CD4-positive, alpha-beta T cell (primary cell): ENCODE data around the gene SEH1L. TPM values are rescaled to one million over a fixed set of nuclear protein-coding genes. Genes with fewer than 3 reads are reported as not detected.
"Not testable (repeated sequence)": the region's sequence is repeated elsewhere in the genome, so short reads cannot be mapped to it uniquely, and the experiment has no call there.

ENCODE experiments used
- ATAC-seq: fragments of 200-7000 bp; cut with Tn5 transposase; one replicate; pipeline ENCODE4 v1.10.0; 2022; ENCODE audit warnings: mild to moderate bottlenecking; ENCODE audit not compliant: poor library complexity
- CTCF ChIA-PET: fragments of 350-600 bp; sonication (Branson Sonifier 250); formaldehyde crosslinking; loops from one replicate; lab custom pipeline; 2021; ENCODE audit warnings: antibody characterized with exemption, inconsistent platforms; lab: Charles Lee
- POLR2A ChIA-PET: fragments of 350-600 bp; sonication (Branson Sonifier 250); formaldehyde crosslinking; loops from one replicate; lab custom pipeline; 2021; ENCODE audit warnings: antibody characterized with exemption, inconsistent platforms; lab: Charles Lee
- DNase-seq, 14 experiments: peaks; one replicate each; pipeline ENCODE4 v3.0.0-alpha.2; 2013 to 2020; ENCODE audit warnings: mixed read lengths in 2 of 14
- H3K27ac ChIP-seq, 2 donors: one replicate each; pipeline versions ENCODE4 v1.5.1 to v1.7.0; 2013; ENCODE audit warnings: low read length in 2 of 2, low read depth in 1 of 2, mild to moderate bottlenecking in 1 of 2
- H3K27me3 ChIP-seq, 2 experiments: 1 replicate in 1 of 2; 2 replicates in 1 of 2; pipeline versions ENCODE4 v1.6.1 to v1.7.0; 2013; ENCODE audit warnings: low read length in 2 of 2, control low read depth in 1 of 2, mild to moderate bottlenecking in 1 of 2, moderate library complexity in 1 of 2; ENCODE audit not compliant: insufficient read depth in 2 of 2, control insufficient read depth in 1 of 2
- H3K36me3 ChIP-seq: one replicate; pipeline ENCODE4 v1.6.1; 2013; ENCODE audit warnings: low read length, control low read depth; ENCODE audit not compliant: insufficient read depth
- H3K4me1 ChIP-seq: one replicate; pipeline ENCODE4 v1.6.1; 2013; ENCODE audit warnings: low read length, control low read depth; ENCODE audit not compliant: insufficient read depth
- H3K4me3 ChIP-seq: one replicate; pipeline ENCODE4 v1.5.1; 2013; ENCODE audit warnings: mild to moderate bottlenecking, low read length, moderate library complexity
- H3K9me3 ChIP-seq, 2 experiments: 1 replicate in 1 of 2; 2 replicates in 1 of 2; pipeline versions ENCODE4 v1.6.1 to v1.7.0; 2013; ENCODE audit warnings: low read length in 2 of 2, mild to moderate bottlenecking in 2 of 2, control low read depth in 1 of 2, moderate library complexity in 1 of 2; ENCODE audit not compliant: control insufficient read depth in 1 of 2, insufficient read depth in 1 of 2
- H3K27ac Mint-ChIP-seq: one replicate; pipeline ENCODE4 v1.8.0; 2020; ENCODE audit warnings: mixed read lengths
- H3K27me3 Mint-ChIP-seq: one replicate; pipeline ENCODE4 v1.8.0; 2021; ENCODE audit warnings: mixed read lengths
- H3K36me3 Mint-ChIP-seq: one replicate; pipeline ENCODE4 v1.8.0; 2021; ENCODE audit warnings: low read depth, mixed read lengths
- H3K4me1 Mint-ChIP-seq: one replicate; pipeline ENCODE4 v1.8.0; 2021; ENCODE audit warnings: low read depth, mixed read lengths
- H3K4me3 Mint-ChIP-seq: one replicate; pipeline ENCODE4 v1.8.0; 2020; ENCODE audit warnings: mild to moderate bottlenecking, mixed read lengths
- H3K9me3 Mint-ChIP-seq: one replicate; pipeline ENCODE4 v1.8.0; 2020; ENCODE audit warnings: mixed read lengths
- CTCF ChIP-seq: fragments of 200-600 bp; IDR thresholded peaks from one replicate; pipeline ENCODE4 v1.8.0; 2022; ENCODE audit warnings: antibody characterized with exemption, mild to moderate bottlenecking
- intact Hi-C, 2 experiments: fragments of 100-400 bp; cut with DNase I in 1 of 2; cut with micrococcal nuclease in 1 of 2; formaldehyde crosslinking; loops; one replicate each; pipeline versions ENCODE4 v1.15.1 to v1.9.0; 2023 to 2025; cut with DNase I, micrococcal nuclease
- total RNA-seq, 174 experiments: library from RNA in 2 of 174; stranded (reverse) in 2 of 174; gene quantifications; one replicate each; pipeline ENCODE4 v1.2.3 and lab custom pipeline; 2021 to 2026

Gene SEH1L
- total RNA-seq, 2 experiments from 2014 or later: 23.9 to 26.7 TPM

GRCh38 chr18:12973562-12974213, 25.9 kb downstream of the SEH1L start:
- ATAC-seq: no peak

GRCh38 chr18:12975488-12975887, 27.7 kb downstream of the SEH1L start:
- no peaks in the 10 kb centered on the region for H3K4me1 Mint-ChIP-seq
- H3K4me3 Mint-ChIP-seq: no peak overlapping the region
- H3K9me3 Mint-ChIP-seq: no peaks in the 10 kb centered on the region
- POLR2A ChIA-PET: interaction anchor here (1.8 kb wide), 1 partner anchor 16 kb away, joined by 7 read pairs; the partner anchor contains the start of gene CEP192
- no peaks in the 10 kb centered on the region for H3K4me1 ChIP-seq
- H3K27me3 ChIP-seq: no peaks in the 10 kb centered on the region
- ATAC-seq (no peak), DNase-seq (no peak)
- H3K4me3 ChIP-seq: no peak overlapping the region
- no peak overlapping the region for H3K27ac ChIP-seq
- H3K36me3 Mint-ChIP-seq: peaks cover 64% of the 10 kb centered on the region
- no peaks in the 10 kb centered on the region for H3K9me3 ChIP-seq
- peaks cover 45% of the 10 kb centered on the region for H3K36me3 ChIP-seq
- TF ChIP-seq CTCF: no peak
- H3K27me3 Mint-ChIP-seq: no peaks in the 10 kb centered on the region
- no peak overlapping the region for H3K27ac Mint-ChIP-seq
- CTCF ChIA-PET: no interaction called here
- intact Hi-C loops: no loop called here

More at GRCh38 chr18:12973562-12974213, 25.9 kb downstream of the SEH1L start:
- CTCF ChIA-PET: no interaction called here
- TF ChIP-seq CTCF: no peak
- POLR2A ChIA-PET: interaction anchor here (1.4 kb wide), 1 partner anchor 25 kb away, joined by 3 read pairs; the partner anchor contains the start of gene SEH1L
- Mint-ChIP-seq H3K4me1 (no peaks in the 10 kb centered on the region), H3K9me3 (no peaks in the 10 kb centered on the region), H3K4me3 (no peak overlapping the region), H3K36me3 (peaks cover 63% of the 10 kb centered on the region), H3K27ac (no peak overlapping the region), H3K27me3 (no peaks in the 10 kb centered on the region)
- no peaks in the 10 kb centered on the region for H3K27me3 ChIP-seq
- no peak overlapping the region for H3K27ac ChIP-seq
- no peaks in the 10 kb centered on the region for H3K9me3 ChIP-seq
- intact Hi-C loops: no loop called here
- peaks cover 8% of the 10 kb centered on the region for H3K4me1 ChIP-seq
- H3K36me3 ChIP-seq: peaks cover 43% of the 10 kb centered on the region
- H3K4me3 ChIP-seq: no peak overlapping the region
- peak in 2 of 14 experiments; percentile 18 to 34 for DNase-seq

DNA sequence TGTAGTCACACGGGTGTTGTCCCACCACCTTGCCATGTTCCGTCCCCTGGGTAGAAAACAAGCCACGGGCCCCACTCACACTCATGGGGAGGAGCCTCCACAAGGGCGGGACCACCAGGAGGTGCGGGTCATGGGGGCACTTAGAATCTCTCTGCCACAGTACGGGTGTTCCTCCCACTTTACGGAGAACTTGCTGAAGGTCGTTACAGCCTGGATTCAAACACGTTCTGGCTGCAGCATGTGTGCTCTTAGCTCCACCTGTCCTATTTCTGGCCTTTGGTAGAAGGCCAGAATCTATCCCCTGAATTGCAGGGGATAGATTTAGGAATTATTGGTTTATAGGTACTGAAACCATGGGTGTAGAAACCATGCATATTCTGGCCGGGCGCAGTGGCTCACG, 28.5 kb downstream of the SEH1L start:
- POLR2A ChIA-PET: no interaction called here
- ATAC-seq (no peak), DNase-seq (no peak)
- no peaks in the 10 kb centered on the region for H3K4me1 ChIP-seq
- peaks cover 40% of the 10 kb centered on the region for H3K36me3 ChIP-seq
- Mint-ChIP-seq H3K36me3 (peaks cover 56% of the 10 kb centered on the region), H3K9me3 (no peaks in the 10 kb centered on the region), H3K4me1 (no peaks in the 10 kb centered on the region), H3K27me3 (no peaks in the 10 kb centered on the region), H3K4me3 (no peak overlapping the region), H3K27ac (no peak overlapping the region)
- intact Hi-C loops: no loop called here
- H3K27me3 ChIP-seq: no peaks in the 10 kb centered on the region
- H3K27ac ChIP-seq: no peak overlapping the region
- CTCF ChIA-PET: no interaction called here
- H3K4me3 ChIP-seq: no peak overlapping the region
- no peaks in the 10 kb centered on the region for H3K9me3 ChIP-seq
- TF ChIP-seq CTCF: no peak

- intact Hi-C loops, H3K27ac ChIP-seq, H3K4me3 Mint-ChIP-seq, H3K27me3 ChIP-seq, POLR2A ChIA-PET, H3K9me3 ChIP-seq, H3K4me1 ChIP-seq, H3K4me3 ChIP-seq, H3K9me3 Mint-ChIP-seq, H3K27ac Mint-ChIP-seq, H3K27me3 Mint-ChIP-seq, DNase-seq, CTCF ChIA-PET, ATAC-seq, H3K4me1 Mint-ChIP-seq: not testable (repeated sequence)
- peaks cover 32% of the 10 kb centered on the region for H3K36me3 ChIP-seq
- H3K36me3 Mint-ChIP-seq: peaks cover 52% of the 10 kb centered on the region
Measured at GRCh38 chr18:12980065-12980464, 32.3 kb downstream of the SEH1L start.
